Measurements from ENCODE around the gene MOSMO.

GRCh38 chr16:22098405-22099255 is 90.7 kb downstream of the MOSMO start:
- TF ChIP-seq, protein P1, sequence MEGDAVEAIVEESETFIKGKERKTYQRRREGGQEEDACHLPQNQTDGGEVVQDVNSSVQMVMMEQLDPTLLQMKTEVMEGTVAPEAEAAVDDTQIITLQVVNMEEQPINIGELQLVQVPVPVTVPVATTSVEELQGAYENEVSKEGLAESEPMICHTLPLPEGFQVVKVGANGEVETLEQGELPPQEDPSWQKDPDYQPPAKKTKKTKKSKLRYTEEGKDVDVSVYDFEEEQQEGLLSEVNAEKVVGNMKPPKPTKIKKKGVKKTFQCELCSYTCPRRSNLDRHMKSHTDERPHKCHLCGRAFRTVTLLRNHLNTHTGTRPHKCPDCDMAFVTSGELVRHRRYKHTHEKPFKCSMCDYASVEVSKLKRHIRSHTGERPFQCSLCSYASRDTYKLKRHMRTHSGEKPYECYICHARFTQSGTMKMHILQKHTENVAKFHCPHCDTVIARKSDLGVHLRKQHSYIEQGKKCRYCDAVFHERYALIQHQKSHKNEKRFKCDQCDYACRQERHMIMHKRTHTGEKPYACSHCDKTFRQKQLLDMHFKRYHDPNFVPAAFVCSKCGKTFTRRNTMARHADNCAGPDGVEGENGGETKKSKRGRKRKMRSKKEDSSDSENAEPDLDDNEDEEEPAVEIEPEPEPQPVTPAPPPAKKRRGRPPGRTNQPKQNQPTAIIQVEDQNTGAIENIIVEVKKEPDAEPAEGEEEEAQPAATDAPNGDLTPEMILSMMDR (IDR thresholded peaks at IDR 0.05): peak; percentile 33 to 52 (median 49)
- no peak for TF ChIP-seq POLR2A (IDR thresholded peaks at IDR 0.05)
